AG10803 (cell line): ENCODE data around the gene UNC93A.
"Not testable (repeated sequence)": the region's sequence is repeated elsewhere in the genome, so short reads cannot be mapped to it uniquely, and the experiment has no call there.

Source experiments
- DNase-seq: peaks from one replicate; pipeline ENCODE4 v3.0.0; 2010; ENCODE audit warnings: low read depth
- H3K4me3 ChIP-seq: 2 replicates; pipeline ENCODE4 v1.5.1; 2011; ENCODE audit warnings: mild to moderate bottlenecking, low read length, control low read depth
- CTCF ChIP-seq: conservative IDR thresholded peaks from 2 replicates; pipeline ENCODE4 v1.5.1; 2011; ENCODE audit warnings: mild to moderate bottlenecking, low read length, control low read depth, inconsistent platforms

The UNC93A gene

DNA sequence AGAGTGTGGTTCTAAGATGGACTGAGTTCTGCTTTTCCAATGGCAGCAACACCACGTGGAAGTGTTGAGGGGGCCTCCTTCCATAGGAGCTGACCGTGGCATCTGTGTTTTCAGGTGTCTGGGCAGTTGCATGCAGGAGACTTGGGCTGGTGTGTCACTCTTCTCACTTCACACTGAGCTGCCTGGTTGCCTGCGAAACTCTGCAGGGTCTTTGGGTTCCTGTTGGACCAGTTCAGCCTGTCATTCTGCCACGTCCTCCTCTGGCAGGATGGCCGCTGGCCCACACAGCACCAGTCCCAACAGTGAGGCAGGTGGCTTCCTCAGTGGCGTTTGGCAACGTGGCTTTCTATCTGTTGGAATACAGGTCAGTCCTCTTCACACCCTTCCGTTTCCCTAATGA lies 16.1 kb upstream of the UNC93A start:
- TF ChIP-seq CTCF: no peak
- no peak overlapping the region for H3K4me3 ChIP-seq
- no peak for DNase-seq

GRCh38 chr6:167275436-167275835 lies 15.7 kb upstream of the UNC93A start:
- DNase-seq: no peak
- TF ChIP-seq CTCF: no peak
- H3K4me3 ChIP-seq: no peak overlapping the region

DNA sequence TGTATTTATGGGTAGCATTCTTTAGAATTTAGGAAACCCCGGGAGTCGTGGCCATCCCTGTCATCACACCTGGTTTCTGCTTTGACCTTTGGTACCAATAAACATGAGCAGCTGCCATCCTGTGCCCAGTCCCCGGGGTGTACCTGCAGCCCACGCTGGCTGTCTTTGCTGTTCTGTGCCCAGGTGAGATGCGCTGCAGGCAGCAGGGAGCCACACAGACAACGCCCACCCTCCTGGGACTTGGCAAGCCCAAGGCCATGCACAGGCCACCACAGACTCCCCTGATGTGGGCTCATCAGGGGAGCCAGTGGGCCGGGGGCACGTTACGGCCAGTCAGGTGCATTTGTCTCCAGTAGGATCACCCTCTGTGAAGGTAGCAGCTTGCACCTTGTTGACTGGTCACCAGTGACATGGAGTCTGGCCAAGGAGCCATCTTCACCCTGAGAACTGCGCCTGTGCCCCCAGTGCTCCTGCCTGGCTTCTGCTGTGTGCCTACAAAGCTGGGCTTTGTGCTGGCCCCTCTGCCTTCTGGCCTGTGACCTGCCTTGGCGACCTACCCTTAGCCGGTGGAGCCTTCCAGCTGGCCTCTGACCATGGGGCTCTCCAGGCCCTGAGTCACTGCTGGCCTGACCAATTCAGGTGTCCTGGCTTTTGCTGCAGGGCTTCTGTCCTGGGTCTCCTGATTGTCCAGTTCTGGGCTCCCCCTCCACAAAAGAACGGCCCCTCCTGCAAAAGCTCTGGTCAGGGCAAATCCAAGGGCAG lies 14.2 kb upstream of the UNC93A start:
- H3K4me3 ChIP-seq: no peak overlapping the region
- no peak for TF ChIP-seq CTCF

GRCh38 chr6:167278173-167278940 lies 12.8 kb upstream of the UNC93A start:
- not testable (repeated sequence) for DNase-seq, H3K4me3 ChIP-seq

More for the DNA sequence above, 14.2 kb upstream of the UNC93A start:
- DNase-seq: no peak

DNA sequence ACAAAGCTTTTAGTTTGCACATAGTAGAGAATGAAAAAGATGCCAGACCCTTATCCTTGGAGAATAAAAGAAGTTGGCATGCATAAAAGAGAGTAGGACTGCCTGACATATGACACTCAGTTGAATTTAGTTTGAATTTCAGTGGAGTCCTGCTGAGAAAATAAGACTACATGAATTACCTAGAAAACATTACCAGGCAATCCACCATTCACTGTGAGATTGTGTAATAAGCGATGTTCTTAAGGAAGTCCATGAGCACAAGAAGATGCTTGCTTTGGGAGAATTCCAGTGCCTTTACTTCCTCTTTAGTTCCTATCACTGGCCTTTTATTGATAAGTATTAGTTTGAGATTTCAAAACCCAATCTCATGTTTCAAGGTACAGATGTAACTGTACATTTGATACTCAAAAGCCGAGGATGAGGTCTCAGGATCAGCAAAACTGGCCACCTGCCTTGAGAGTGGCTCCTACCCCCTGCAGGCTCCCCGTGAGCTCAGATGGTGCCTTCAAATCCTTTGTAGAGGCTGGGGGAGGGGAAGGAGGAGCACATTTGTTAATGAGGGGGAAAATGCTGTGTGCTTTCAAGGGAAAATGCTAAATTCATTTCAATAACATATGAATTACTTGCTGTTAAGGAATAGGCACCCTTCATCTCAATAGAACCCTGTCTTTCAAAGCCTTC lies 11.2 kb upstream of the UNC93A start:
- no peak for DNase-seq
- no peak overlapping the region for H3K4me3 ChIP-seq
- no peak for TF ChIP-seq CTCF

GRCh38 chr6:167280466-167280865 lies 10.6 kb upstream of the UNC93A start:
- not testable (repeated sequence) for DNase-seq, H3K4me3 ChIP-seq

DNA sequence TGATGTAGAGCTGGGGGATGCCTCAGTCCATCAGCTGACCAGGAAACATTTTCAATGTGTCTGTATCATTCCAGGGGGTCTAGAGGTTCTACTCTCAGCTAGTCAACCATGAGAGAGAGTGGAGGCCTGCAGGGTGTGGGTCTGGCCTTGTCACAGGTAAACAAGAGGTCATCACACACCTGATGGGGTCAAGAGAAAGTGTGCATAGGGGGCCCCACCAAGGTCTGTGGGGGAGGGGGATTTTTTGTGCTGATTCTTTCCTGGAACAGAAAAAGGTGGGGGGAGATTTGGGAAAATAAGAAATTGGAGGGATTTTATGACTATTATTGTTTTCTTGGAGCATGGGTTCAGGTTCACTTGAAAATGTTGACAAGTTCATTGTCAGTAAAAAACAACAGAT lies 8.9 kb upstream of the UNC93A start:
- H3K4me3 ChIP-seq: no peak overlapping the region
- TF ChIP-seq CTCF: no peak
- no peak for DNase-seq

- DNase-seq, H3K4me3 ChIP-seq: not testable (repeated sequence)
Measured at GRCh38 chr6:167284565-167284964, 6.5 kb upstream of the UNC93A start.
